Measurements from ENCODE around the gene BID.

The BID gene

DNA sequence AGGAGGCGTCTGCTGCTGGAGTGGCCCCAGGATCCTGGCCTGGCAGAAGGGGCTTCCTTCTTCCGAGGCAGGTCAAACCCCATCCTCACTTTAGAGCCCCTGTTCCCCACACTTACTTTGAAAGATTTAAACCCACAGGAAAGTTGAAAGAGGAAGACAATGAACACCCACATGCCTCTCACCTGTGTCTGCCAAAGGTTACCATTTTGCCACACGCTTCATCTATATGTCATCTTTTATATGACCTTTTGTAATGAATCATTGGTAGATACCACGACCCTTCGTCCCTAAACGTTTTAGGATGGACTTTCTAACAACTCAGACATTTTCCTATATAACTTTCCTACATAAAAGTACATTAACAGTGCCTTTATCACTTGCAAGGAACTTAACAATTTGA, 39.8 kb upstream of the BID start:
- no peak overlapping the region for H3K4ac ChIP-seq (ENCODE audit: low read depth, low read length)
- no peak overlapping the region for H2BK12ac ChIP-seq (ENCODE audit: low read length)
- H3K4me2 ChIP-seq (ENCODE audit: low read length) = no peak overlapping the region
- no peaks in the 10 kb centered on the region for H3K27me3 ChIP-seq (ENCODE audit: insufficient read depth, low read length)
- no peak overlapping the region for H4K8ac ChIP-seq (ENCODE audit: low read depth, low read length)
- no peak overlapping the region for H4K91ac ChIP-seq (ENCODE audit: low read depth, low read length)
- no CpG with 5 or more reads among the region's 6 CpGs for WGBS (ENCODE audit: extremely low coverage, insufficient coverage, insufficient read length)
- H4K12ac ChIP-seq (ENCODE audit: low read depth, low read length) = no peak overlapping the region
- H2BK5ac ChIP-seq (ENCODE audit: low read depth, low read length, poor library complexity) = no peak overlapping the region
- H3K79me1 ChIP-seq (ENCODE audit: low read length) = no peaks in the 10 kb centered on the region
- H3K79me2 ChIP-seq (ENCODE audit: control insufficient read depth, insufficient read depth, low read length, poor library complexity) = no peaks in the 10 kb centered on the region
- no peak for DNase-seq
- no peak overlapping the region for H3K9ac ChIP-seq (ENCODE audit: low read length)
- no peak overlapping the region for H3K23ac ChIP-seq (ENCODE audit: low read length)
- no peak overlapping the region for H3K18ac ChIP-seq (ENCODE audit: low read length)
- no peak overlapping the region for H2BK120ac ChIP-seq (ENCODE audit: insufficient read depth, low read length, poor library complexity)
- peaks cover 5% of the 10 kb centered on the region for H3K9me3 ChIP-seq (ENCODE audit: insufficient read depth, low read depth, low read length)
- no peak overlapping the region for H3K27ac ChIP-seq (ENCODE audit: low read depth, low read length)
- H3K14ac ChIP-seq (ENCODE audit: low read length) = no peak overlapping the region
- H3K4me3 ChIP-seq (ENCODE audit: low read depth, low read length) = no peak overlapping the region
- no peak overlapping the region for H2AFZ ChIP-seq (ENCODE audit: insufficient read depth, low read length, poor library complexity)
- no peak overlapping the region for H2AK5ac ChIP-seq (ENCODE audit: low read length)
- H3K4me1 ChIP-seq (ENCODE audit: control insufficient read depth in 1 of 2, insufficient read depth in 2 of 2, low read length in 2 of 2) = peaks cover 2 to 4% of the 10 kb centered on the region in 2 experiments
- peaks cover 19 to 30% of the 10 kb centered on the region in 2 experiments for H3K36me3 ChIP-seq (ENCODE audit: control insufficient read depth in 1 of 2, insufficient read depth in 2 of 2, low read length in 2 of 2)

DNA sequence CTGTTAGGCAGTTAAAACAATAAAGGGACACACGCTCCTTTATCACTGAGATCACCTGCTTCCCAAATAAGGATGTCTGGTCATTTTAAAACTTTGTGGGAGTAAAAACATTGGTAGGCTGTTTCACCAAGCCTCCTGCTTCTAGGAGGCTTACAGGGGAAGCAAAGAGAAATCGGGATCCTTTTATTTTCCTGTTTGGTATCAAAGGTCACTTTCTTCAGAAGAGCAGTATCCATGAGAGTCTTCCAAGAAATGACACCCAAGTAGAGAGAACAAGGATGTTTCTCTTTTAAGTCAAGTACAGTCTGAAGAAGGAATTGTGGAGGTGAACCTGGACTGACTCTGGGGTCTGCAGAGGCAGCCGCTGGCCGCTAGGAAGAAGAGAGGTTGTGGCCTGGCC, 36.9 kb upstream of the BID start:
- Histone ChIP-seq H3K9ac (ENCODE audit: low read length) (no peak overlapping the region), H2AK5ac (ENCODE audit: low read length) (no peak overlapping the region), H2AFZ (ENCODE audit: insufficient read depth, low read length, poor library complexity) (no peak overlapping the region), H3K79me2 (ENCODE audit: control insufficient read depth, insufficient read depth, low read length, poor library complexity) (no peaks in the 10 kb centered on the region), H3K9me3 (ENCODE audit: insufficient read depth, low read depth, low read length) (peaks cover 5% of the 10 kb centered on the region), H2BK5ac (ENCODE audit: low read depth, low read length, poor library complexity) (no peak overlapping the region), H4K8ac (ENCODE audit: low read depth, low read length) (no peak overlapping the region), H3K4ac (ENCODE audit: low read depth, low read length) (no peak overlapping the region), H3K4me1 (ENCODE audit: control insufficient read depth in 1 of 2, insufficient read depth in 2 of 2, low read length in 2 of 2) (peaks cover 23 to 26% of the 10 kb centered on the region in 2 experiments), H3K27me3 (ENCODE audit: insufficient read depth, low read length) (no peaks in the 10 kb centered on the region), H3K36me3 (ENCODE audit: control insufficient read depth in 1 of 2, insufficient read depth in 2 of 2, low read length in 2 of 2) (peaks cover 19 to 23% of the 10 kb centered on the region in 2 experiments), H3K18ac (ENCODE audit: low read length) (no peak overlapping the region), H4K91ac (ENCODE audit: low read depth, low read length) (no peak overlapping the region), H2BK120ac (ENCODE audit: insufficient read depth, low read length, poor library complexity) (no peak overlapping the region), H3K79me1 (ENCODE audit: low read length) (peaks cover 12% of the 10 kb centered on the region), H3K4me2 (ENCODE audit: low read length) (no peak overlapping the region), H3K27ac (ENCODE audit: low read depth, low read length) (no peak overlapping the region), H3K14ac (ENCODE audit: low read length) (no peak overlapping the region), H4K12ac (ENCODE audit: low read depth, low read length) (no peak overlapping the region), H2BK12ac (ENCODE audit: low read length) (no peak overlapping the region), H3K4me3 (ENCODE audit: low read depth, low read length) (no peak overlapping the region), H3K23ac (ENCODE audit: low read length) (no peak overlapping the region)
- no peak for DNase-seq
- no CpG with 5 or more reads among the region's 4 CpGs for WGBS (ENCODE audit: extremely low coverage, insufficient coverage, insufficient read length)

DNA sequence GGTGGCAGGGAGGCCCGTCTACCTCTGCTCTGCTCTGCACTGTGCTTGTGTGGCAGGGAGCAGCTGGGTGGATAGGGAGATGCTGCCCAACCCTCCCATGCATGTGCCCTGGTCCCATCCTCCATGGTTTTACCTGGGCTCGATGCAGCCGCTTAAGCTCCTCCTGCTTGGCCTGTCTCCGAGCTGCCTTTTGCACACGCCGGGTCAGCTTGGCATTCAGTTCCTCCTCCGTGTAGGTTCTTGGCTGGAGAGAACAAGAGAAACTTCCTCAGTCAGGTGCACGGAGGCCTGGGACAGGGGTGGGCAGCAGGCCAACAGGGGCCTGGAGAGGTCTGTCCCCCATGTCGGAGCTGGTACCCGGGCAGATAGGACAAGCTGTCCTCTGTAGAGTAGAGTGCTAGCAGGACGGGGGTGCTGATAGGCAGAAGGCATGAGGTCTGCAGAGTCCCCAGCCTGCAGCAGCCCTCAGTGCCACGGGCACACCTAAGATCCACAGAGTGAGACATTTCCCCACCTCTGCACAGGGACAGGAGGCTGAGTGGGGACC, 36.4 kb upstream of the BID start:
- no peaks in the 10 kb centered on the region for H3K79me2 ChIP-seq (ENCODE audit: control insufficient read depth, insufficient read depth, low read length, poor library complexity)
- no peak overlapping the region for H3K9ac ChIP-seq (ENCODE audit: low read length)
- H2AFZ ChIP-seq (ENCODE audit: insufficient read depth, low read length, poor library complexity) = no peak overlapping the region
- H3K4ac ChIP-seq (ENCODE audit: low read depth, low read length) = no peak overlapping the region
- H4K8ac ChIP-seq (ENCODE audit: low read depth, low read length) = no peak overlapping the region
- H3K4me1 ChIP-seq (ENCODE audit: control insufficient read depth in 1 of 2, insufficient read depth in 2 of 2, low read length in 2 of 2) = peaks cover 23 to 26% of the 10 kb centered on the region in 2 experiments
- H2BK12ac ChIP-seq (ENCODE audit: low read length) = no peak overlapping the region
- H2AK5ac ChIP-seq (ENCODE audit: low read length) = no peak overlapping the region
- no peak overlapping the region for H2BK120ac ChIP-seq (ENCODE audit: insufficient read depth, low read length, poor library complexity)
- H3K27me3 ChIP-seq (ENCODE audit: insufficient read depth, low read length) = no peaks in the 10 kb centered on the region
- WGBS (ENCODE audit: extremely low coverage, insufficient coverage, insufficient read length) = no CpG with 5 or more reads among the region's 12 CpGs
- H3K18ac ChIP-seq (ENCODE audit: low read length) = no peak overlapping the region
- no peak overlapping the region for H2BK5ac ChIP-seq (ENCODE audit: low read depth, low read length, poor library complexity)
- H3K14ac ChIP-seq (ENCODE audit: low read length) = no peak overlapping the region
- H3K79me1 ChIP-seq (ENCODE audit: low read length) = peaks cover 12% of the 10 kb centered on the region
- H4K91ac ChIP-seq (ENCODE audit: low read depth, low read length) = no peak overlapping the region
- H3K23ac ChIP-seq (ENCODE audit: low read length) = no peak overlapping the region
- peaks cover 5% of the 10 kb centered on the region for H3K9me3 ChIP-seq (ENCODE audit: insufficient read depth, low read depth, low read length)
- no peak overlapping the region for H3K4me3 ChIP-seq (ENCODE audit: low read depth, low read length)
- H4K12ac ChIP-seq (ENCODE audit: low read depth, low read length) = no peak overlapping the region
- peaks cover 19 to 24% of the 10 kb centered on the region in 2 experiments for H3K36me3 ChIP-seq (ENCODE audit: control insufficient read depth in 1 of 2, insufficient read depth in 2 of 2, low read length in 2 of 2)
- H3K27ac ChIP-seq (ENCODE audit: low read depth, low read length) = no peak overlapping the region
- no peak overlapping the region for H3K4me2 ChIP-seq (ENCODE audit: low read length)
- DNase-seq = no peak

- Histone ChIP-seq H3K79me2 (ENCODE audit: control insufficient read depth, insufficient read depth, low read length, poor library complexity) (no peaks in the 10 kb centered on the region), H2BK120ac (ENCODE audit: insufficient read depth, low read length, poor library complexity) (no peak overlapping the region), H2AK5ac (ENCODE audit: low read length) (no peak overlapping the region), H3K4ac (ENCODE audit: low read depth, low read length) (no peak overlapping the region), H2BK5ac (ENCODE audit: low read depth, low read length, poor library complexity) (peak overlapping the region; percentile 3), H3K27ac (ENCODE audit: low read depth, low read length) (peak overlapping the region; percentile 80), H3K36me3 (ENCODE audit: control insufficient read depth in 1 of 2, insufficient read depth in 2 of 2, low read length in 2 of 2) (peaks cover 14 to 16% of the 10 kb centered on the region in 2 experiments), H2BK12ac (ENCODE audit: low read length) (no peak overlapping the region), H4K8ac (ENCODE audit: low read depth, low read length) (no peak overlapping the region), H4K91ac (ENCODE audit: low read depth, low read length) (peak overlapping the region; percentile 28), H3K9ac (ENCODE audit: low read length) (no peak overlapping the region), H4K12ac (ENCODE audit: low read depth, low read length) (peak overlapping the region; percentile 13), H3K18ac (ENCODE audit: low read length) (no peak overlapping the region), H3K9me3 (ENCODE audit: insufficient read depth, low read depth, low read length) (peaks cover 2% of the 10 kb centered on the region), H3K4me1 (ENCODE audit: control insufficient read depth in 1 of 2, insufficient read depth in 2 of 2, low read length in 2 of 2) (peaks cover 37 to 39% of the 10 kb centered on the region in 2 experiments), H3K14ac (ENCODE audit: low read length) (peak overlapping the region; percentile 26), H3K4me3 (ENCODE audit: low read depth, low read length) (no peak overlapping the region), H3K4me2 (ENCODE audit: low read length) (no peak overlapping the region), H3K27me3 (ENCODE audit: insufficient read depth, low read length) (no peaks in the 10 kb centered on the region), H3K23ac (ENCODE audit: low read length) (no peak overlapping the region), H3K79me1 (ENCODE audit: low read length) (peaks cover 13% of the 10 kb centered on the region), H2AFZ (ENCODE audit: insufficient read depth, low read length, poor library complexity) (no peak overlapping the region)
- peak; percentile 83 to 84 for DNase-seq
- WGBS (ENCODE audit: extremely low coverage, insufficient coverage, insufficient read length) = no CpG with 5 or more reads among the region's 25 CpGs
Observed at GRCh38 chr22:17808693-17809403, 34.6 kb upstream of the BID start.
